H1 (cell line): ENCODE results near the gene CAPZB.

Experiments used
- POLR2AphosphoS5 ChIP-seq: IDR thresholded peaks from 2 replicates; pipeline ENCODE4 v1.6.1; 2011; ENCODE audit warnings: low read depth, low read length
- TAF1 ChIP-seq: IDR thresholded peaks from 2 replicates; pipeline ENCODE4 v1.6.1; 2011; ENCODE audit warnings: mild to moderate bottlenecking, low read depth, low read length
- TF ChIP-seq, protein P1 (sequence below), 3 experiments: IDR thresholded peaks; 1 replicate in 2 of 3; 2 replicates in 1 of 3; pipeline versions ENCODE4 v1.5.1 to v1.6.1; 2011; ENCODE audit warnings: low read length in 3 of 3, mild to moderate bottlenecking in 3 of 3, inconsistent platforms in 2 of 3, low read depth in 1 of 3, moderate library complexity in 1 of 3; ENCODE audit not compliant: insufficient read depth in 1 of 3; ENCODE audit errors: control extremely low read depth in 1 of 3

DNA sequence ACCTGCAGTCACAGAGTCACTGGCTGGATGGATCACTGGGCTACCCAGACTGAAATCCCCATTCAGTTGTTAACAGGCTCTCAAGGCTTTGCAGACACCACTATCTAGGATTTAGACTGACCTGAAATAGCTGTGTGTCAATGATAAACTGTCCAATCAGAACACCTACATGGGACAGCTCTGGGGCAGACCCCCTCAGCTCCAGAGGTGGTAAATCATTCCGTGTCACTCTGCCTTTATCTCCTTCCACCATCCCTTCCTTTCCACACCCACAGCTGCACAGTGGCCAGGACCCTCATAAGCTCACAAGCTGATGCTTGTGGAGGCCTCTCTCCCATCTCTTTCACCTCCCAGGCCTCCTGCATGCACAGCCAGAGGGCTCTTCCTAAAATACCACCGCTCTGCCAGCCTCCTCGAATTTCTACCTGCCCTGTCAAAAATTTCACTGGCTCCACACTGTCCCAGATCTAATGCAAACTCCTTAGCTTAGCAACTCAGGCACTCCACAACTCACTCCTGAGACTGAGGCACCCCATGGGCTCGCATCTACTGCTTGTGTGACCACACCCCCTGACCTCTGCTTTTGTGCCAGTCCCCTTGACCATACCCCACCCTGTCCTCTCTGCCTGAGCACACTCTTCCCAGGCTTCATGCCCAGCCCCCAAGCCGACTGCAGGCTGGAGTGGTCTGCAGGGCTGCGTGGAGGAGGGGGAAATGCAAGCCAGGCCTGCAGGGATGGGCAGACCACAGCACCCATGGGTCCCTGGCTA is 5.8 kb downstream of the CAPZB start:
- no peak for TF ChIP-seq TAF1
- TF ChIP-seq, protein P1, sequence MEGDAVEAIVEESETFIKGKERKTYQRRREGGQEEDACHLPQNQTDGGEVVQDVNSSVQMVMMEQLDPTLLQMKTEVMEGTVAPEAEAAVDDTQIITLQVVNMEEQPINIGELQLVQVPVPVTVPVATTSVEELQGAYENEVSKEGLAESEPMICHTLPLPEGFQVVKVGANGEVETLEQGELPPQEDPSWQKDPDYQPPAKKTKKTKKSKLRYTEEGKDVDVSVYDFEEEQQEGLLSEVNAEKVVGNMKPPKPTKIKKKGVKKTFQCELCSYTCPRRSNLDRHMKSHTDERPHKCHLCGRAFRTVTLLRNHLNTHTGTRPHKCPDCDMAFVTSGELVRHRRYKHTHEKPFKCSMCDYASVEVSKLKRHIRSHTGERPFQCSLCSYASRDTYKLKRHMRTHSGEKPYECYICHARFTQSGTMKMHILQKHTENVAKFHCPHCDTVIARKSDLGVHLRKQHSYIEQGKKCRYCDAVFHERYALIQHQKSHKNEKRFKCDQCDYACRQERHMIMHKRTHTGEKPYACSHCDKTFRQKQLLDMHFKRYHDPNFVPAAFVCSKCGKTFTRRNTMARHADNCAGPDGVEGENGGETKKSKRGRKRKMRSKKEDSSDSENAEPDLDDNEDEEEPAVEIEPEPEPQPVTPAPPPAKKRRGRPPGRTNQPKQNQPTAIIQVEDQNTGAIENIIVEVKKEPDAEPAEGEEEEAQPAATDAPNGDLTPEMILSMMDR (IDR thresholded peaks at IDR 0.05; ENCODE audit: control extremely low read depth in 1 of 3, insufficient read depth in 1 of 3, low read depth in 1 of 3, low read length in 3 of 3): no peak
- TF ChIP-seq POLR2AphosphoS5: no peak; the same call in 1 of the 2 replicates
